C4-2B (cell line): ENCODE measurements around the gene CHCHD5.

ENCODE experiments used
- ZFX ChIP-seq: fragments of 450-650 bp; IDR thresholded peaks from 2 replicates; pipeline ENCODE4 v1.6.1; 2017
- TF ChIP-seq, protein P1 (sequence below): fragments of 450-650 bp; conservative IDR thresholded peaks from 2 replicates; pipeline ENCODE4 v1.5.1; 2017; ENCODE audit warnings: mild to moderate bottlenecking

DNA sequence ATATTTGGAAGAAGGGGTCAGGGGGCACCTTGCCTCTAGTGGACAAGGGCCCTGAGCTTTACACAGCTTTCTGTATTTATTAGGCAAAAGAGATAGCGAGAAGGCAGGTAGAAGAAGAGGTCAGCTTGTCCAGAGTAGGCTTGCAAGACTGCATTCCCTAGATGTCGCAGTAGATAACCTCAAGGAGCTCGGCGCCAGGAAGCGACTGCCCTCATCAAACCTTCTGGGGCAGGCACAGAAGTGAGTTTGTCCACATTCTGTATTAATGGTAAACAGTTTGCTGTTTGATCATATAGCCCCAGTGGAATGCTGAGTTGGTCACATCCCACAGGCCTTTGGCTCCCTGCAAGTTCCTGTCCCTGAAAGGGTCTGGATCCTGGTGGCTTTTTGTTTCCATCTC, 7.0 kb downstream of the CHCHD5 start:
- TF ChIP-seq, protein P1, sequence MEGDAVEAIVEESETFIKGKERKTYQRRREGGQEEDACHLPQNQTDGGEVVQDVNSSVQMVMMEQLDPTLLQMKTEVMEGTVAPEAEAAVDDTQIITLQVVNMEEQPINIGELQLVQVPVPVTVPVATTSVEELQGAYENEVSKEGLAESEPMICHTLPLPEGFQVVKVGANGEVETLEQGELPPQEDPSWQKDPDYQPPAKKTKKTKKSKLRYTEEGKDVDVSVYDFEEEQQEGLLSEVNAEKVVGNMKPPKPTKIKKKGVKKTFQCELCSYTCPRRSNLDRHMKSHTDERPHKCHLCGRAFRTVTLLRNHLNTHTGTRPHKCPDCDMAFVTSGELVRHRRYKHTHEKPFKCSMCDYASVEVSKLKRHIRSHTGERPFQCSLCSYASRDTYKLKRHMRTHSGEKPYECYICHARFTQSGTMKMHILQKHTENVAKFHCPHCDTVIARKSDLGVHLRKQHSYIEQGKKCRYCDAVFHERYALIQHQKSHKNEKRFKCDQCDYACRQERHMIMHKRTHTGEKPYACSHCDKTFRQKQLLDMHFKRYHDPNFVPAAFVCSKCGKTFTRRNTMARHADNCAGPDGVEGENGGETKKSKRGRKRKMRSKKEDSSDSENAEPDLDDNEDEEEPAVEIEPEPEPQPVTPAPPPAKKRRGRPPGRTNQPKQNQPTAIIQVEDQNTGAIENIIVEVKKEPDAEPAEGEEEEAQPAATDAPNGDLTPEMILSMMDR, result no peak
- no peak for TF ChIP-seq ZFX
